Stimulated activated CD4-positive, alpha-beta T cell treated with anti-CD3 and anti-CD28 coated beads, Interleukin-15, amount 100 ng/mL, for 24 hours (primary cell): ENCODE measurements around the gene CALML4.
"Not testable (repeated sequence)": the region's sequence is repeated elsewhere in the genome, so short reads cannot be mapped to it uniquely, and the experiment has no call there.

ENCODE experiments used
- DNase-seq: peaks from one replicate; pipeline ENCODE4 v3.0.0-alpha.2; 2020

The CALML4 gene

GRCh38 chr15:68224546-68225250, 19.6 kb upstream of the CALML4 start:
- DNase-seq, result no peak

GRCh38 chr15:68224108-68224507, 19.0 kb upstream of the CALML4 start:
- DNase-seq, result no peak

- DNase-seq, result no peak
Measured at GRCh38 chr15:68223171-68223570, 18.0 kb upstream of the CALML4 start.

GRCh38 chr15:68222432-68222743, 17.3 kb upstream of the CALML4 start:
- not testable (repeated sequence) for DNase-seq

- not testable (repeated sequence) for DNase-seq
Measured at GRCh38 chr15:68221530-68222431, 16.6 kb upstream of the CALML4 start.

GRCh38 chr15:68220967-68221366, 15.8 kb upstream of the CALML4 start:
- DNase-seq, result no peak

- DNase-seq, result no peak
Measured at GRCh38 chr15:68220489-68220888, 15.4 kb upstream of the CALML4 start.

- no peak for DNase-seq
Measured at GRCh38 chr15:68218847-68219798, 14.0 kb upstream of the CALML4 start.

GRCh38 chr15:68218331-68218730, 13.2 kb upstream of the CALML4 start:
- DNase-seq, result no peak

GRCh38 chr15:68217341-68217740, 12.2 kb upstream of the CALML4 start:
- DNase-seq, result no peak

GRCh38 chr15:68214838-68215254, 9.7 kb upstream of the CALML4 start:
- DNase-seq, result no peak

GRCh38 chr15:68213991-68214837, 9.1 kb upstream of the CALML4 start:
- no peak for DNase-seq

- DNase-seq, result not testable (repeated sequence)
Measured at GRCh38 chr15:68213491-68213845, 8.3 kb upstream of the CALML4 start.

- no peak for DNase-seq
Measured at GRCh38 chr15:68211656-68212320, 6.7 kb upstream of the CALML4 start.

- peak; percentile 63 for DNase-seq
Measured at GRCh38 chr15:68210821-68211655, 5.9 kb upstream of the CALML4 start.

- no peak for DNase-seq
Measured at GRCh38 chr15:68210409-68210756, 5.3 kb upstream of the CALML4 start.

GRCh38 chr15:68209735-68210408, 4.7 kb upstream of the CALML4 start:
- DNase-seq, result peak; percentile 64

GRCh38 chr15:68209272-68209671, 4.1 kb upstream of the CALML4 start:
- no peak for DNase-seq

- DNase-seq, result no peak
Measured at GRCh38 chr15:68208636-68209240, 3.6 kb upstream of the CALML4 start.

- DNase-seq, result no peak
Measured at GRCh38 chr15:68208136-68208535, 3.0 kb upstream of the CALML4 start.
